GM18907 (cell line): ENCODE results near the gene VWA3A.
A peak's percentile ranks its signal among the peaks of the same experiment; 100 is the strongest.

Experiments
- ATAC-seq: cut with Tn5 transposase; IDR thresholded peaks from one replicate; pipeline ENCODE4 v1.9.1; 2021; ENCODE audit warnings: mild to moderate bottlenecking, moderate library complexity; ENCODE audit not compliant: unreplicated experiment

The VWA3A gene

GRCh38 chr16:22177968-22178930, 85.9 kb downstream of the VWA3A start:
- ATAC-seq = no peak

GRCh38 chr16:22181426-22181825, 89.1 kb downstream of the VWA3A start:
- ATAC-seq = no peak

- no peak for ATAC-seq
Observed at GRCh38 chr16:22181843-22182242, 89.5 kb downstream of the VWA3A start.

- ATAC-seq = no peak
Observed at GRCh38 chr16:22183335-22183734, 91.0 kb downstream of the VWA3A start.

GRCh38 chr16:22183901-22184614, 91.7 kb downstream of the VWA3A start:
- no peak for ATAC-seq

GRCh38 chr16:22184615-22184968, 92.3 kb downstream of the VWA3A start:
- no peak for ATAC-seq

- no peak for ATAC-seq
Observed at GRCh38 chr16:22186517-22186916, 94.2 kb downstream of the VWA3A start.

GRCh38 chr16:22188267-22188594, 95.9 kb downstream of the VWA3A start:
- ATAC-seq = no peak

- ATAC-seq = no peak
Observed at GRCh38 chr16:22188595-22189442, 96.5 kb downstream of the VWA3A start.

- no peak for ATAC-seq
Observed at GRCh38 chr16:22189473-22190080, 97.2 kb downstream of the VWA3A start.

GRCh38 chr16:22190081-22190775, 97.9 kb downstream of the VWA3A start:
- peak; percentile 66 for ATAC-seq

GRCh38 chr16:22190776-22191531, 98.6 kb downstream of the VWA3A start:
- ATAC-seq = peak; percentile 46

- no peak for ATAC-seq
Observed at GRCh38 chr16:22191532-22192260, 99.4 kb downstream of the VWA3A start.

- ATAC-seq = peak; percentile 22
Observed at GRCh38 chr16:22192261-22193062, 100.1 kb downstream of the VWA3A start.

- no peak for ATAC-seq
Observed at GRCh38 chr16:22193063-22193411, 100.7 kb downstream of the VWA3A start.

- ATAC-seq = no peak
Observed at GRCh38 chr16:22194707-22195444, 102.5 kb downstream of the VWA3A start.

GRCh38 chr16:22195445-22195694, 103.0 kb downstream of the VWA3A start:
- ATAC-seq = no peak
